ENCODE measurements around the gene B4GALT5.

- no peak for TF ChIP-seq POLR2A (IDR thresholded peaks at IDR 0.05)
- TF ChIP-seq, protein P1, sequence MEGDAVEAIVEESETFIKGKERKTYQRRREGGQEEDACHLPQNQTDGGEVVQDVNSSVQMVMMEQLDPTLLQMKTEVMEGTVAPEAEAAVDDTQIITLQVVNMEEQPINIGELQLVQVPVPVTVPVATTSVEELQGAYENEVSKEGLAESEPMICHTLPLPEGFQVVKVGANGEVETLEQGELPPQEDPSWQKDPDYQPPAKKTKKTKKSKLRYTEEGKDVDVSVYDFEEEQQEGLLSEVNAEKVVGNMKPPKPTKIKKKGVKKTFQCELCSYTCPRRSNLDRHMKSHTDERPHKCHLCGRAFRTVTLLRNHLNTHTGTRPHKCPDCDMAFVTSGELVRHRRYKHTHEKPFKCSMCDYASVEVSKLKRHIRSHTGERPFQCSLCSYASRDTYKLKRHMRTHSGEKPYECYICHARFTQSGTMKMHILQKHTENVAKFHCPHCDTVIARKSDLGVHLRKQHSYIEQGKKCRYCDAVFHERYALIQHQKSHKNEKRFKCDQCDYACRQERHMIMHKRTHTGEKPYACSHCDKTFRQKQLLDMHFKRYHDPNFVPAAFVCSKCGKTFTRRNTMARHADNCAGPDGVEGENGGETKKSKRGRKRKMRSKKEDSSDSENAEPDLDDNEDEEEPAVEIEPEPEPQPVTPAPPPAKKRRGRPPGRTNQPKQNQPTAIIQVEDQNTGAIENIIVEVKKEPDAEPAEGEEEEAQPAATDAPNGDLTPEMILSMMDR (IDR thresholded peaks at IDR 0.05) = no peak
Measured at GRCh38 chr20:49741977-49742376, 28.3 kb upstream of the B4GALT5 start.

All from breast epithelium (tissue), 3 donors.